K562 (cell line): ENCODE measurements around the gene ZNF750. TPM values are rescaled to one million over a fixed set of nuclear protein-coding genes. Genes with fewer than 3 reads are reported as not detected.

Source experiments
- KAT7 ChIP-seq: sonication (generic); formaldehyde crosslinking; IDR thresholded peaks from 2 replicates; pipeline ENCODE4 v1.8.0; 2022; ENCODE audit warnings: missing genetic modification reagents, mild to moderate bottlenecking, borderline replicate concordance
- RNF219 ChIP-seq: fragments of 250-450 bp; sonication (Bioruptor Pico); IDR thresholded peaks from 2 replicates; pipeline ENCODE4 v1.5.0; 2022; ENCODE audit warnings: mild to moderate bottlenecking
- SMAD4 ChIP-seq: fragments of 250-450 bp; sonication (Bioruptor Pico); conservative IDR thresholded peaks from 2 replicates; pipeline ENCODE4 v1.8.0; 2021; ENCODE audit warnings: inconsistent platforms, mild to moderate bottlenecking, moderate library complexity
- TBL1XR1 ChIP-seq, 2 experiments: IDR thresholded peaks; 2 replicates each; pipeline ENCODE4 v1.6.1; 2012; ENCODE audit warnings: improper control_type of control experiment in 2 of 2, low read length in 2 of 2, mild to moderate bottlenecking in 1 of 2
- ZNF311 ChIP-seq: fragments of 250-450 bp; sonication (Bioruptor Pico); IDR thresholded peaks from 2 replicates; pipeline ENCODE4 v1.4.0; 2020; ENCODE audit warnings: mild to moderate bottlenecking, moderate library complexity
- ZNF41 ChIP-seq: fragments of 250-450 bp; sonication (Bioruptor Pico); conservative IDR thresholded peaks from 2 replicates; pipeline ENCODE4 v1.4.0; 2020; ENCODE audit warnings: mild to moderate bottlenecking
- polyA plus RNA-seq, 8 experiments: library from polyadenylated mRNA; depleted of rRNA in 4 of 8; stranded (reverse) in 5 of 8; unstranded in 3 of 8; fragments of >200 nt; fragmentation: Nextera tagmentation in 2 of 8; fragmentation: Illumina TruSeq in 1 of 8; extraction: Ambion mirVana in 2 of 8; extraction: Trizol in 1 of 8; gene quantifications; 2 replicates each; pipeline versions ENCODE4 v1.2.1 to v1.2.3, GENCODE V29; 2011 to 2014; ENCODE audit warnings: inconsistent platforms in 1 of 8, missing spikeins in 1 of 8
- total RNA-seq, 7 experiments: library from RNA; depleted of rRNA in 6 of 7; stranded (reverse); fragments of >200 nt in 6 of 7; fragmentation: Illumina TruSeq in 2 of 7; extraction: Trizol in 2 of 7; gene quantifications; 2 replicates each; pipeline versions ENCODE4 v1.2.1 to v1.2.3, GENCODE V29; 2011 to 2021; ENCODE audit warnings: low replicate concordance in 1 of 7
- TF ChIP-seq, protein P1 (sequence below): fragments of 450-650 bp; IDR thresholded peaks from 2 replicates; pipeline ENCODE4 v1.6.1; 2016; ENCODE audit warnings: mild to moderate bottlenecking, moderate library complexity
- TF ChIP-seq, protein P2 (sequence below): fragments of 450-650 bp; IDR thresholded peaks from 2 replicates; pipeline ENCODE4 v1.7.1; 2018; ENCODE audit warnings: mild to moderate bottlenecking, low read depth; ENCODE audit not compliant: partially characterized antibody

The ZNF750 gene
- total and polyA plus RNA-seq, 9 of the 15 experiments (the other 6 are each of a cell fraction or from before 2014, with no cell fraction given), result not detected

DNA sequence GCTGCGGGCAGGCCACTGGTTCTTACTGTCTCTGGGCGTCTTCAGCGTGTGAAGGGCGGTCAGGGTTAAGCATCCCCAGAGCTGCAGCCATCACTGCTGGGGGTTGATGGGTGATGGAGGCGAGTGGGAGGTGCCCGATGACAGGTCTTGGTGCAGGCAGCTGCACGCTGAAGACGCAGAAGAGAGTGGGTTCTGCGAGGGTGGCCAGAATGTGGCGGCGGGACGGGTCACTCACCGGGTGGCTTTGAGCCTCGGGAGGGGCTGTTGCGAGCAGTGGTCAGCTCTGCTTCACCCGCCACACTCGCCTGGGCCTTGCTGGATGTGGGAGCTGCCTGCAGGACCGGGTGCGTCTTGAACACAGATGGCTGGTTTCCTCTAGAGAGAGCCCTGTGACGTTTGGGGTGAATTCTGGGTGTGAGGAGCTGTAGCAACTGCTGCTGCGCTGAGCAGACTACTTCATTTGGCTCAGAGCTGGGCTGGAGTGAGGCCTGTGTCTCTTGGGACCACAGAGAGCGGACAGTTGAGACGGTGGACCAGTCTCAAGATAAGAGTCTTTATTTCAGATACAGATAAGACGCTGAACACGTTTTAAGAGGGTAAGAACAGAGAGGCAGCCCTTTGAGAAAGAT lies 44.6 kb upstream of the ZNF750 start (continued):
- TF ChIP-seq, protein P1, sequence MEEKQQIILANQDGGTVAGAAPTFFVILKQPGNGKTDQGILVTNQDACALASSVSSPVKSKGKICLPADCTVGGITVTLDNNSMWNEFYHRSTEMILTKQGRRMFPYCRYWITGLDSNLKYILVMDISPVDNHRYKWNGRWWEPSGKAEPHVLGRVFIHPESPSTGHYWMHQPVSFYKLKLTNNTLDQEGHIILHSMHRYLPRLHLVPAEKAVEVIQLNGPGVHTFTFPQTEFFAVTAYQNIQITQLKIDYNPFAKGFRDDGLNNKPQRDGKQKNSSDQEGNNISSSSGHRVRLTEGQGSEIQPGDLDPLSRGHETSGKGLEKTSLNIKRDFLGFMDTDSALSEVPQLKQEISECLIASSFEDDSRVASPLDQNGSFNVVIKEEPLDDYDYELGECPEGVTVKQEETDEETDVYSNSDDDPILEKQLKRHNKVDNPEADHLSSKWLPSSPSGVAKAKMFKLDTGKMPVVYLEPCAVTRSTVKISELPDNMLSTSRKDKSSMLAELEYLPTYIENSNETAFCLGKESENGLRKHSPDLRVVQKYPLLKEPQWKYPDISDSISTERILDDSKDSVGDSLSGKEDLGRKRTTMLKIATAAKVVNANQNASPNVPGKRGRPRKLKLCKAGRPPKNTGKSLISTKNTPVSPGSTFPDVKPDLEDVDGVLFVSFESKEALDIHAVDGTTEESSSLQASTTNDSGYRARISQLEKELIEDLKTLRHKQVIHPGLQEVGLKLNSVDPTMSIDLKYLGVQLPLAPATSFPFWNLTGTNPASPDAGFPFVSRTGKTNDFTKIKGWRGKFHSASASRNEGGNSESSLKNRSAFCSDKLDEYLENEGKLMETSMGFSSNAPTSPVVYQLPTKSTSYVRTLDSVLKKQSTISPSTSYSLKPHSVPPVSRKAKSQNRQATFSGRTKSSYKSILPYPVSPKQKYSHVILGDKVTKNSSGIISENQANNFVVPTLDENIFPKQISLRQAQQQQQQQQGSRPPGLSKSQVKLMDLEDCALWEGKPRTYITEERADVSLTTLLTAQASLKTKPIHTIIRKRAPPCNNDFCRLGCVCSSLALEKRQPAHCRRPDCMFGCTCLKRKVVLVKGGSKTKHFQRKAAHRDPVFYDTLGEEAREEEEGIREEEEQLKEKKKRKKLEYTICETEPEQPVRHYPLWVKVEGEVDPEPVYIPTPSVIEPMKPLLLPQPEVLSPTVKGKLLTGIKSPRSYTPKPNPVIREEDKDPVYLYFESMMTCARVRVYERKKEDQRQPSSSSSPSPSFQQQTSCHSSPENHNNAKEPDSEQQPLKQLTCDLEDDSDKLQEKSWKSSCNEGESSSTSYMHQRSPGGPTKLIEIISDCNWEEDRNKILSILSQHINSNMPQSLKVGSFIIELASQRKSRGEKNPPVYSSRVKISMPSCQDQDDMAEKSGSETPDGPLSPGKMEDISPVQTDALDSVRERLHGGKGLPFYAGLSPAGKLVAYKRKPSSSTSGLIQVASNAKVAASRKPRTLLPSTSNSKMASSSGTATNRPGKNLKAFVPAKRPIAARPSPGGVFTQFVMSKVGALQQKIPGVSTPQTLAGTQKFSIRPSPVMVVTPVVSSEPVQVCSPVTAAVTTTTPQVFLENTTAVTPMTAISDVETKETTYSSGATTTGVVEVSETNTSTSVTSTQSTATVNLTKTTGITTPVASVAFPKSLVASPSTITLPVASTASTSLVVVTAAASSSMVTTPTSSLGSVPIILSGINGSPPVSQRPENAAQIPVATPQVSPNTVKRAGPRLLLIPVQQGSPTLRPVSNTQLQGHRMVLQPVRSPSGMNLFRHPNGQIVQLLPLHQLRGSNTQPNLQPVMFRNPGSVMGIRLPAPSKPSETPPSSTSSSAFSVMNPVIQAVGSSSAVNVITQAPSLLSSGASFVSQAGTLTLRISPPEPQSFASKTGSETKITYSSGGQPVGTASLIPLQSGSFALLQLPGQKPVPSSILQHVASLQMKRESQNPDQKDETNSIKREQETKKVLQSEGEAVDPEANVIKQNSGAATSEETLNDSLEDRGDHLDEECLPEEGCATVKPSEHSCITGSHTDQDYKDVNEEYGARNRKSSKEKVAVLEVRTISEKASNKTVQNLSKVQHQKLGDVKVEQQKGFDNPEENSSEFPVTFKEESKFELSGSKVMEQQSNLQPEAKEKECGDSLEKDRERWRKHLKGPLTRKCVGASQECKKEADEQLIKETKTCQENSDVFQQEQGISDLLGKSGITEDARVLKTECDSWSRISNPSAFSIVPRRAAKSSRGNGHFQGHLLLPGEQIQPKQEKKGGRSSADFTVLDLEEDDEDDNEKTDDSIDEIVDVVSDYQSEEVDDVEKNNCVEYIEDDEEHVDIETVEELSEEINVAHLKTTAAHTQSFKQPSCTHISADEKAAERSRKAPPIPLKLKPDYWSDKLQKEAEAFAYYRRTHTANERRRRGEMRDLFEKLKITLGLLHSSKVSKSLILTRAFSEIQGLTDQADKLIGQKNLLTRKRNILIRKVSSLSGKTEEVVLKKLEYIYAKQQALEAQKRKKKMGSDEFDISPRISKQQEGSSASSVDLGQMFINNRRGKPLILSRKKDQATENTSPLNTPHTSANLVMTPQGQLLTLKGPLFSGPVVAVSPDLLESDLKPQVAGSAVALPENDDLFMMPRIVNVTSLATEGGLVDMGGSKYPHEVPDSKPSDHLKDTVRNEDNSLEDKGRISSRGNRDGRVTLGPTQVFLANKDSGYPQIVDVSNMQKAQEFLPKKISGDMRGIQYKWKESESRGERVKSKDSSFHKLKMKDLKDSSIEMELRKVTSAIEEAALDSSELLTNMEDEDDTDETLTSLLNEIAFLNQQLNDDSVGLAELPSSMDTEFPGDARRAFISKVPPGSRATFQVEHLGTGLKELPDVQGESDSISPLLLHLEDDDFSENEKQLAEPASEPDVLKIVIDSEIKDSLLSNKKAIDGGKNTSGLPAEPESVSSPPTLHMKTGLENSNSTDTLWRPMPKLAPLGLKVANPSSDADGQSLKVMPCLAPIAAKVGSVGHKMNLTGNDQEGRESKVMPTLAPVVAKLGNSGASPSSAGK, result 0 out of 2 replicates have a peak, but pooled peaks have one; percentile 16
- TF ChIP-seq KAT7 (CRISPR knock-in tag), result 0 out of 2 replicates have a peak, but pooled peaks have one; percentile 33
- TF ChIP-seq TBL1XR1 (IDR thresholded peaks at IDR 0.05; ENCODE audit: low read length in 2 of 2), result no peak
- TF ChIP-seq ZNF311, result 0 out of 2 replicates have a peak, but pooled peaks have one; percentile 8
- no peak for TF ChIP-seq RNF219 (CRISPR knock-in tag)
- TF ChIP-seq, protein P2, sequence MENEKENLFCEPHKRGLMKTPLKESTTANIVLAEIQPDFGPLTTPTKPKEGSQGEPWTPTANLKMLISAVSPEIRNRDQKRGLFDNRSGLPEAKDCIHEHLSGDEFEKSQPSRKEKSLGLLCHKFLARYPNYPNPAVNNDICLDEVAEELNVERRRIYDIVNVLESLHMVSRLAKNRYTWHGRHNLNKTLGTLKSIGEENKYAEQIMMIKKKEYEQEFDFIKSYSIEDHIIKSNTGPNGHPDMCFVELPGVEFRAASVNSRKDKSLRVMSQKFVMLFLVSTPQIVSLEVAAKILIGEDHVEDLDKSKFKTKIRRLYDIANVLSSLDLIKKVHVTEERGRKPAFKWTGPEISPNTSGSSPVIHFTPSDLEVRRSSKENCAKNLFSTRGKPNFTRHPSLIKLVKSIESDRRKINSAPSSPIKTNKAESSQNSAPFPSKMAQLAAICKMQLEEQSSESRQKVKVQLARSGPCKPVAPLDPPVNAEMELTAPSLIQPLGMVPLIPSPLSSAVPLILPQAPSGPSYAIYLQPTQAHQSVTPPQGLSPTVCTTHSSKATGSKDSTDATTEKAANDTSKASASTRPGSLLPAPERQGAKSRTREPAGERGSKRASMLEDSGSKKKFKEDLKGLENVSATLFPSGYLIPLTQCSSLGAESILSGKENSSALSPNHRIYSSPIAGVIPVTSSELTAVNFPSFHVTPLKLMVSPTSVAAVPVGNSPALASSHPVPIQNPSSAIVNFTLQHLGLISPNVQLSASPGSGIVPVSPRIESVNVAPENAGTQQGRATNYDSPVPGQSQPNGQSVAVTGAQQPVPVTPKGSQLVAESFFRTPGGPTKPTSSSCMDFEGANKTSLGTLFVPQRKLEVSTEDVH, result no peak
- TF ChIP-seq SMAD4 (CRISPR knock-in tag), result peak; percentile 47; the same call in 1 of the 2 replicates
- TF ChIP-seq ZNF41 (CRISPR knock-in tag), result no peak
